Loucy (cell line): ENCODE measurements around the gene SFMBT2.

Experiments used
- CTCF ChIP-seq: fragments of 200-600 bp; sonication (generic); conservative IDR thresholded peaks from 2 replicates; pipeline ENCODE4 v1.5.1; 2014; ENCODE audit warnings: mild to moderate bottlenecking, antibody characterized with exemption, low read length
- EZH2phosphoT487 ChIP-seq: fragments of 200-600 bp; IDR thresholded peaks from 2 replicates; pipeline ENCODE4 v1.6.1; 2018; ENCODE audit warnings: antibody characterized with exemption, mild to moderate bottlenecking, moderate library complexity, borderline replicate concordance

GRCh38 chr10:7264313-7264756 lies 146.5 kb downstream of the SFMBT2 start:
- no peak for TF ChIP-seq CTCF
- no peak for TF ChIP-seq EZH2phosphoT487
